NCI-H774 (cell line): ENCODE data around the gene OST4.
A peak's percentile ranks its signal among the peaks of the same experiment; 100 is the strongest.
"Not testable (repeated sequence)": the region's sequence is repeated elsewhere in the genome, so short reads cannot be mapped to it uniquely, and the experiment has no call there.

Experiments used
- DNase-seq: peaks from one replicate; lab custom pipeline; 2025; lab: John Stamatoyannopoulos, UW

OST4 gene

GRCh38 chr2:27071277-27071989 is at the start of gene OST4:
TSS of gene OST4 (minus strand) at chr2:27071654.
- peak; percentile 92 for DNase-seq

DNA sequence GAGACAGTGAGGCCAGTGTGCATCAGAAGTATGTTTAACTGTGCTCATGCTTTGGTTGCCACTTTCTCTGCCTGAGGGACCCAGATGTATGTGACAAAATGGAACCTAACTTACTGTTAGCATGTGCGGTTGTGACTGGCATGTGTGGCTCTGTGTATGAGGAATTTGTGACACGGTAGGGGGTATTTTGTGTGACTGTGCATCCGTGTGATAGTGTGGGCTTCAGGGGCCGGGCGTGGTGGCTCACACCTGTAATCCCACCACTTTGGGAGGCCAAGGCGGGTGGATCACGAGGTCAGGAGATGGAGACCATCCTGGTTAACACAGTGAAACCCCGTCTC is 47.8 kb upstream of the OST4 start:
- not testable (repeated sequence) for DNase-seq

DNA sequence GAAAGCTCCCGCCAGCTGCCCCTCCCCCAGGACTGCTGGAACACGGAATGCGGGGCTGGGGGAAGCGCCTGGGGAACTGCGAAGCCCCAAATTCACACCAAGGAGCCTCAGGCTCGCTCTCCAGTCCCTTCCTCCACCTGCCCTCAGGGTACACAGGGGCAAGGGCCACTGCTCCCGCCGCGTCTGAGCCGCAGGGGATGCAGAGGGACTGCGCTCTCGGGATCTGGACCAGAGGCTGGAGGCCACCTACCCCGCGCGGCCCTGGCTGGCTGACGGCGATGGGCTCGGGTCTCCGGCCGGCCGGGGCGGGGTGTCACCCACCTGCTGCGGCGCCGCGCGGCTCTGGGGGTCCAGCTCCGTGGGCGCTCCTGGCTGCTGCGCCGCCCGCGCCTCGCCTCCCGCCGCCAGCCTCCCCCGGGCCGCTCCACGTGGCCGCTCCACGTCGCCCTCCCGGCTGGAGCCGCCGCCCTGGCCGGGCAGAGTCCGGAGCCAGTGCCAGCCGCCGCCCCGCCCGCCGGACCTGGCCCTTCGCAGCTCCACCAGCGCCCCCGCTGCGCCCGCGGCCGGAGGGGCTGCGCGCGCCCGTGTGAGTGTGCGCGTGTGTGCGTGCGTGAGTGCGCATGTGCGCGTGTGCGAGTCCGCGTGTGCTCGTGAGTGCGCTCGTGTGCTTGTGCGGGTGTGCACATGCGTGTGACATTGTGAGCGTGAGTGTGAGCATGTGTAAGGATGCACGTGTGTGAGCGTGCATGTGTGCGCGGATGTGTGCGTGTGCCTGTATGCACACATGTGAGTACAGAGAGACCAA is 47.3 kb upstream of the OST4 start, which contains the start of gene CGREF1:
CGREF1 (minus strand) TSS at position 604 of the 805 bp plus-strand sequence. CDS start 14,762 bp downstream, outside the sequence.
- no peak for DNase-seq

DNA sequence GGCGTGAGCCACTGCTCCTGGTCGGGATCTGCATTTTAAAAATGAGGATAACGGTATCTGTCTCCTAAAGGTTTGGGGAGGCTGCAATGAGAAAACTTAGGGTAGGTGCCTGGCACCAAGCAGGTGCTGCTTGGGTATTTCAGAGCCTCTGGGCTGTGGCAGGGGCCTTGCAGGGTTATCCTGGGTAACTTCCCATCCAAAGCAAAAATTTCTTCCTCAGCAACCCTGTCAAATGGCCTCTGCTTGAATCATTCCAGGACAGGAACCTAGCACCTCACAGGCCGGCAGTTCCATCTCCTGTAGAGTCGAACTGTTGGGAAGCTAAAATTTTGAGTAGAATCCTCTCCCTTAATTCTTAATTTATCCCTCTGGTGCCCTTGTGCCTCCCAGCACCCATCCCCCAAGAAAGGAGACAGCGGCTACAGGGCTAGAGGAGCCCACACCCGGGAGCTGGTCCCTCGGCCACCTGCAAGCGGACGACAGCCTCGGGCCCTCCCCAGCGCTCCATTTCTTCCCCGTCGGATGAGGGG is 46.6 kb upstream of the OST4 start:
- no peak for DNase-seq

GRCh38 chr2:27115519-27115918 is 44.1 kb upstream of the OST4 start:
- no peak for DNase-seq

- DNase-seq = not testable (repeated sequence)
Observed at GRCh38 chr2:27111392-27112078, 40.1 kb upstream of the OST4 start.

GRCh38 chr2:27110603-27111352 is 39.3 kb upstream of the OST4 start:
- not testable (repeated sequence) for DNase-seq

GRCh38 chr2:27109083-27109482 is 37.6 kb upstream of the OST4 start:
- DNase-seq = no peak

DNA sequence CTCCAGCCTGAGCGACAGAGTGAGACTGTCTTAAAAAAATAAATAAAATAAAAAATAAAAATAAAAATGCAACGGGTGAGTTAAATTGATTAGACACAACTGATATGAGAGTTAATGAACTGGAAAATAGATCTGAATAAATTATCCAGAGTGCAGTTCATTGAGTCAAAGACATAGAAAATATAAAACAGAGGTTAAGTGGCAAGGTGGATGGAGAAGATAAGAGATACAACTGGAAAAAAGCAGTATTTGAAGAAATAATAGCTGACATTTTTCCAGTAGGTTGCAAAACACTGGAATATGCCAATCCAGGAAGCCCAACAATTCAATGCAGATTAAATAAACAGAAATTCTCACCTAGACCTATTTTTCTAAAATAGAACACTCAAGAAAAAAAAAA is 36.8 kb upstream of the OST4 start:
- DNase-seq = no peak

DNA sequence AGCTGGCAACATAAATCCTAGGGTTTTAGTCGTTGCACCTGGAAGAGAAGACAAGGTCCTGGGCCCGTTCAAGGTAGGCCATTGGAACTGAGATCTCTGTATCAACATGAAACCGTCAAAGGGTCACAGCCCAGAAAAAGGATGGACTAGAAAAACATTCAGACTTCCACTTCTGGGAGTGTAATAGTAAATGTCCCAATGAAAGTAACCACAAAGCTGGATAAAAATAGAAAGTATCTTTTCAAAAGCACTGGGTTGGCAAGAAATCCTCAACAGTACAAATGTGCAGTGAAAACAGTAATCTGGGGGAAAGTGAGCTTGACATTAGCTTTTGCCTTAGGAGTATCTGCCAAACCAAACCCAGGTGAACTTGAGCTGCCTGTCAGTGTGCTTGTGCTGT is 34.5 kb upstream of the OST4 start:
- DNase-seq = no peak

DNA sequence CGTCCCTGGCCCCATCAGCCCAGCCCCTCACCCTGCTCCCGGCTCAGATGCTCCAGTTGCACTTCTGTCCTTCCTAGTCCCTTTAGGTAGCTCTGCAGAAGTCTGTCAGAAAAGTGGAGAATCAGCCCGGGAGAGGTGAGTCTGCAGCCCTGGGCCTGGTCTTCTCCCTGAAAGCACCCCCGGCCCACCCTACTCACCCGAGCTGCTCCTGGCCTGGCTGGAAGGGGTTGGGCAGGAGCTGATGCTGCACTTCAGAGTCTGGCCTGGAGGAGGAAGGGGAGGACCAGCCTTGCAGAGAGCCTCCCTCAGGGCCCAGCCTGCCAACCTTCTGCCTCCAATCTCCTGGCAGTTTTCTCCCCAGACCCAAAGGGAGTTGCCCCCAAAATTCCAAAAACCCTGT is 30.9 kb upstream of the OST4 start:
- no peak for DNase-seq

DNA sequence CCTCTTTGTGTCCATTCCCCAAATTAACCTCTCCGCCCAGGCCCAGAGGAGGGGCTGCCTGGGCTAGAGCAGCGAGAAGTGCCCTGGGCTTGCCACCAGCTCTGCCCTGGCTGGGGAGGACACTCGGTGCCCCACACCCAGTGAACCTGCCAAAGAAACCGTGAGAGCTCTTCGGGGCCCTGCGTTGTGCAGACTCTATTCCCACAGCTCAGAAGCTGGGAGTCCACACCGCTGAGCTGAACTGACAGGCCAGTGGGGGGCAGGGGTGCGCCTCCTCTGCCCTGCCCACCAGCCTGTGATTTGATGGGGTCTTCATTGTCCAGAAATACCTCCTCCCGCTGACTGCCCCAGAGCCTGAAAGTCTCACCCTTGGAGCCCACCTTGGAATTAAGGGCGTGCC is 28.6 kb upstream of the OST4 start:
- DNase-seq = no peak

DNA sequence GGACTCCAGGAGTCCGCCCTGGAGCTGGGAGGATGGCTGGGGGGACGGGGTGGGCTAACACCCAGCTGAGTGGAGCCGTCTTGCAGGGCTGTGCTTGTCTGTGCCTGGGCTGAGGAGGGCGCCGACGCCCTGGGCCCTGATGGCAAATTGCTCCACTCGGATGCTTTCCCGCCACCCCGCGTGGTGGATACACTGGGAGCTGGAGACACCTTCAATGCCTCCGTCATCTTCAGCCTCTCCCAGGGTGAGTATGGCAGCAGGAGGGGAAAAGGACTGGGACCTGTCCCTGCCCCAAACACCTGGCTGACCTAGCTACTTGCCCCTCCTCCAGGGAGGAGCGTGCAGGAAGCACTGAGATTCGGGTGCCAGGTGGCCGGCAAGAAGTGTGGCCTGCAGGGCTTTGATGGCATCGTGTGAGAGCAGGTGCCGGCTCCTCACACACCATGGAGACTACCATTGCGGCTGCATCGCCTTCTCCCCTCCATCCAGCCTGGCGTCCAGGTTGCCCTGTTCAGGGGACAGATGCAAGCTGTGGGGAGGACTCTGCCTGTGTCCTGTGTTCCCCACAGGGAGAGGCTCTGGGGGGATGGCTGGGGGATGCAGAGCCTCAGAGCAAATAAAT is 28.0 kb upstream of the OST4 start:
- DNase-seq = no peak

DNA sequence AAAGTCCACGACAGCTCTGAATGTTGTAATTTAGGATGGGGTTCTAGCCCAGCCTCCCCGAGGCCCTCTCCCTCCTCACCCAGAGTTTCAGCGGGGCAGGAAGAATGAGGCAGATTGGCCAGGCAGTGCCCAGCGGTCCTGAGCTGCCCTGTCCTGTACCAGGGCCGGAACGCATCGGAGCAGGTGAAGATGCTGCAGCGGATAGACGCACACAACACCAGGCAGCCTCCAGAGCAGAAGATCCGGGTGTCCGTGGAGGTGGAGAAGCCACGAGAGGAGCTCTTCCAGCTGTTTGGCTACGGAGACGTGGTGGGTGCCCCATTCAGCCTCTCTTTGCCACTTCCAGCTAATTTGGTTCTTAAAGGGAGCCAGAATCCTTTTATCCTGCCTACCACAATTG is 25.9 kb upstream of the OST4 start:
- no peak for DNase-seq

GRCh38 chr2:27096748-27097297 is 25.4 kb upstream of the OST4 start:
- DNase-seq = no peak

- DNase-seq = no peak
Observed at GRCh38 chr2:27095745-27096651, 24.5 kb upstream of the OST4 start.

DNA sequence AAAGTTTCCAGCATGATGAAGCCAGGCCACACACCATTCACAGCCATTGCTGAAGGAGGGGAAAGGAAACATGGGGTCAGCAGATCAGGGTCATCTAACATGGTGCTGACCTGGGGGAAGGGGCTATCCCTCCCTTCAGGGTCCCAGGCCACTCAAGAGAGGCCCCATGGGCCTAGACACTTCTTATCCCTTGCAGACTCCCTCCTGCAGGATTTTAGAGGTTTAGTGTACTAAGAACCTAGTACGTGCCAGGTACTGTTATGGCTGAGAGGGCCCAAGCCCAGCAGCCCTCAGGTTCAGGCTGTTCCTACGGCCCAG is 23.9 kb upstream of the OST4 start:
- DNase-seq = no peak

DNA sequence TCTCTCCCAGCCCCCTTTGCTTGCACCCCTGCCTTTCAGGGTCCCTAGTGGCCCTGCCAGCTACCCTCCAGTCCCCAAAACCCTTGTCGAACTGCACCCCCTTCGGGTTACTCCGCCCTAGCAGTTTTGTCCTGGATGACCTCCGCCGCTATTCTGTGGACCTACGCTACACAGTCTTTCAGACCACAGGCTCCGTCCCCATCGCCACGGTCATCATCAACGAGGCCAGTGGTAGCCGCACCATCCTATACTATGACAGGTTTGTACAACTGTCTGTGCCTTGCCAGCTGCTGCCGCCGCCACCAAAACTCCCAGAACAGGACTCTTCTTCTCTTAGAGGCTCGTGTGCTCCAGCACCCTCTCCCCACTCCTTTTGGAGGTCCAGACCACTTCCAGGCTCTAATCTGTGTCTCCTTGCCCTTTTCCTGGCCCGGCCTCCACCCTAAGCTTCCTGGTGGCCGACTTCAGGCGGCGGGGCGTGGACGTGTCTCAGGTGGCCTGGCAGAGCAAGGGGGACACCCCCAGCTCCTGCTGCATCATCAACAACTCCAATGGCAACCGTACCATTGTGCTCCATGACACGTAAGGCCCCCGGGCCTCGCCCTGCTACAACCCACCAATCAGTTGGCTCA is 23.0 kb upstream of the OST4 start:
- DNase-seq = no peak

DNA sequence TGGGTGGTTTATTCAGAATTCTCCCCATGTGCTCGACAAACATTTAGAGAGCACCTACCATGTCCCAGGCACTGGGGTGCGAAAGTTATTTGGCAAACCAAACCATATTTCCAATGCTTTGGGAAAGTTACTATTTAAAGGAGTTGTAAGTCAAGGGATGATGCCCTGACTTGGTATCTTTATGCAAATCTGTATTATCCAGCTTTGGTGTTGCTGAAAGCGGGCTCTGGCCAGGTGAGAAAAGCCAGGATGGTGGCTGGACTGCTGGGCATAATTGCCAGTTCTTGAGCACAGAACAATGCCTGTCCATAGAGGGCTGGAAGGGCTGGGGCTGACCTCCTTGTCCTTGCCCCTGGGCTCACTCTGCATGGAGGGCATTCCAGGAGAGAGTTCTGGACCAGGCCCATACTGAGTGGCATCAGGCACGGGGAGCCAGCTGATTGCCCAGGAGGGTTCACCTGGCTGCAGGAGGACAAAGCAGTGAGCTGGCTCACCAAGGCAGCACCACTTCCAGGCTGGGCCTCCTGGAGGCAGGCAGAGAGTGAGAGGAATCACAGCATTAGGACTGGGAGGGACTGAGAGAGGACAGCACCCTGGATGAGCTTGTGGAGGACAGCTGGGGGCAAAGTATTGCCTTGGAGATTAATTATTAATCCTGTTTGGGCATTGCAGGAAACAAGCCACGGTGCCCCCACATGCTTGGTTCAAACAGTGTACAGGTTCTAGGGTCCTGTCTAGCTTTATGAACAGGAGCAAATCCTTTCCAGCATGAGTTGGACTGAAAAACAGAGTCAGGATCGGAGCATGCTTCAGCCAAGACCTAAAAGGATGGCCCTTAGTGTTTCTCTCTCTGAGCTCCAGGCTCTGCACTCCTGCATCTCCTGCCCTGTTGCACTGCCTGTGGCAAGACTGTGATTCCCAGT is 22.2 kb upstream of the OST4 start:
- no peak for DNase-seq
